HG02798 (cell line): ENCODE measurements around the gene CCL25.
"Not testable (repeated sequence)": the region's sequence is repeated elsewhere in the genome, so short reads cannot be mapped to it uniquely, and the experiment has no call there.

Experiments used
- ATAC-seq: cut with Tn5 transposase; IDR thresholded peaks from one replicate; pipeline ENCODE4 v1.9.1; 2021; ENCODE audit warnings: mild to moderate bottlenecking; ENCODE audit not compliant: unreplicated experiment, poor library complexity

CCL25 gene, protein sequence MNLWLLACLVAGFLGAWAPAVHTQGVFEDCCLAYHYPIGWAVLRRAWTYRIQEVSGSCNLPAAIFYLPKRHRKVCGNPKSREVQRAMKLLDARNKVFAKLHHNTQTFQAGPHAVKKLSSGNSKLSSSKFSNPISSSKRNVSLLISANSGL

DNA sequence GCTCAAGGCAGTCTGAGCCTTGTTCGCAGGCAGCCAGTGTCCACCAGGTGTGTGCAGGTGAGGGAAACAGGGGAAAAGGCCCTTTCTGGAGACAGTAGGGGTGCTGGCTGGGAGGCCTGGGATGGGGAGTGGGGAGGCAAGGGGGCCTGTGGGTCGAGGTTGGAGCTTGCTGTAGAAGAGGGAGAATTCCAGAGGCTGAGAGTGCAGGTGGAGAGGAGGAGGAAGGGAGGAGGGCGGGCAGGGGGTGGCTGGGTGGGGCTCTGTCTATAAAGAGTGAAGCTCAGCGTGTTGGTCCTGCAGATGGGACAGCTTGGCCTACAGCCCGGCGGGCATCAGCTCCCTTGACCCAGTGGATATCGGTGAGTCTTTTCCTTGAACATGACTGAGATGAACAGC is at the start of gene CCL25:
CCL25 (plus strand) TSS at position 297 of the 396 bp plus-strand sequence. CDS start 290 bp downstream, outside the sequence.
- no peak for ATAC-seq

DNA sequence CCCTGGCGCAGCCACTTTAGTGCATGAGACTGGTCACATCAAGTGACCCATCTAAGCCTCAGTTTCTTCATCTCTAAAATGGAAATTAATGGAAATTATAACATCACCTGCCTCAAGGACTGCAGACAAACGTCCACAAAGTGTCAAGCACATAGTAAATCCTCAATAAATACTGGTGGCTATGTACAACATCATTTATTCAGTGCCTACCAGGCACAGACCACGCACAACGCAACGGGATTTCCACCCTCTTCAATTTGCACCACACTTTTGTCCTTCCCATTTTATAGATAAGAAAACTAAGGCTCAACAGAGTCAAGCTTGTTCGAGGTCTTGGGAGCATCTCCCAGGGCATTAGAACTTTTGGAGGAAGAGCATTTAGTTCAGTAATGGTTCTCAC is 48.6 kb upstream of the CCL25 start:
- no peak for ATAC-seq

DNA sequence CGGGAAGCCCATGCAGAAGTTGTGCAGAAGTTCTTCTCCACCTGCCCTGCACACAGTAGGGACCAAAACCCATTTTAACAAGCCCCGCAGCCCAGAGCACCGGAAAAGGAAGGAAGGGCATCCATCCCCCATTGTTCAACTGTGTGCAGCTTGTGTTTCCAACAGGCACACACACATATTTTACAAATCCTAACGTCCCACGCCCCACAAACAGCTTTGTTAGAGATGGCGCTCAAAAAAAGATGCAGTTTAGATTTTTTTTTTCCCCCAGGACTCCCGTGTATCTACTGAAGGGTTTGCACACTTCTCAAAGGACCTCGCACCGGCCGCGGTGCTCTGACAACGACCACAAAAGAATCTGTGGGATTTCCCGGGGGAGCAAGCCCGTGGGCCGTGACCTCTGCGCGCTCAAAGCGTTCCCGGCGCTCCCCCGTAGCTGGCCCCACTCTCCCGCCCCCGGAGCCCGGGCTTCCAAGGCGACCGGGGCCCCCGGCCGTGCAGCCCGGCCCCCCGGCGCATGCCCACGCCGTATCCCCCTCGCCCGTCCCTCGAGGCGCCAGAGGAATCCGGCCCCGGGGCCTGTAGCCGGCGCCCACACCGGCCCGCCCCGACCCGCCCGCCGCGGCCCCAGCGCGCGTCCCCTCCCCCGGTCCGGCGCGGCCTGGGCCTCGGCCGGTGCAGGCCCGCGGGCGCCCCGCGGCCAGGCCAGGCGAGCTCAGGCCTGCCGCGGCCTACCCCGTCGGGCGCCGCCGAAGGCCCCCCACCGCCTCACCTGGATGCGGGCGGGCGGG is 47.6 kb upstream of the CCL25 start:
- peak; percentile 30 for ATAC-seq

DNA sequence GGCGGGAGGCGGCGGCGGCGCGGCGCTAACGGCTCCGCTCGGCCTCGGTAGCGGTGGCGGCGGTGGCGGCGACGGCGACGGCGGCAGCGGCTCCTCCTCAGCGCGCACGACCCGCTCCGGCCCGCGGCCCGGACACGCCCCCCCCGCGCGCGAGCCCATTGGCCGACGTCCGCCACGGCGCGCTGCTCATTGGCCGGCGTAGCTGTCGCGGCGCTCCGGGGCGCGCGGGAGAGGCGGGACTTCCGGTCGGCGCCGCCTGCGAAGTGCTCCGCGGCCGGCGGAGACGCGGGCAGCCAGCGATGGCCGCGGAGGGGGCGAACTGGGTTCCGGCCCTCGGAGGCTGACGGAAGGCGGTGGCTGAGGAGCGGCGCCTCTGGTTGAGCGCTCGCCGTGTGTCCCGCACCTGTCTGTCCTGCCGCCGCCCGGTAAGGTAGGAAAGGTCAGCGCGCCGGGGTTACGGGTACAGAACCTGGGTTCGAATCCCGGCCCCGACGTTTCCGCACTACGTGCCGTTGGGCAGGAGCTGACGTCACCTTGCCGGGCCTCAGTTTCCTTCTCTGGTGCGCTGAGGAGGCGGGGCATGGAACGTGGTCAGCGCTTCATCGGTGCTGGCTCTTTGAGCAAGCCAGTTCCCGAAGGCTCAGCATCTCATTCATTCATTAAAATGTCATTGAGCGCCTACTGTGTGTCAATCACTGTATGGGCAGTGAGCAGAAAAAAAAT is 46.9 kb upstream of the CCL25 start, which contains the start of gene ELAVL1:
ELAVL1 (minus strand) TSS at position 108 of the 723 bp plus-strand sequence. CDS start 13,826 bp downstream, outside the sequence.
- peak; percentile 86 for ATAC-seq

DNA sequence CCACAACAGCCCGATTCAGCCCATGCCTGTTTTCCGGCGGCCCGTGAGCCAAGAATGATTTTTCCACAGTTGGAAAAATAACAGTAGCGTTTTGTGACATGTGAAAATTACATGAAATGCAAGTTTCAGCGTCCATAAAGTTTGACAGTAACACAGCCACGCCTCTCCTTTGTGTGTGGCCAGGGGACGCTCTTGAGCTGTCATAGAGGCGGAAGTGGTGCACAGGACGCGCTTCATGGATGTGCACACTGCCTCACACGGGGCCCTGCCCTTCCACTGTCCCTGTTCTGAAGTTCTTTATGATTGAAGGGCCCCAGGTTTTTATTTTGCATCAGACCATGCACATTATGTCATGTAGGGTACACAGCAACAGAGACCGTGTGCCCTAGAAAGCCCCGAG is 34.8 kb upstream of the CCL25 start:
- ATAC-seq = no peak

DNA sequence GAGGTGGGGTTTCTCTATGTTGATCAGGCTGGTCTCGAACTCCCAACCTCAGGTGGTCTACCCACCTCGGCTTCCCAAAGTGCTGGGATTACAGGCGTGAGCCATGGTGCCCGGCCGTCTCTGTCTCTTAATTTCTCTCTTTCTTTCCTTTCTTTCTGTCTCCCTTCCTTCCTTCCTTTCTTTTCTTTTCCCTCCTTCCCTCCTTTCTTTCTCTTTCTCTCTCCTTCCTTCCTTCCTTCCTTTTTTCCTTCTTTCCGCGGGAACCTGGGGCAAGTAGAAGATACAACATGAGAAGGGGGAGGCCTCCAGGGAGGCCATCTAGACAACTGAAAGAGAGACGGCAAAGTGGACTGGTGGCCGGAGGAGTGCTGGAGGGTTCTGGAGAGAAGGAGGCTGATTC is 31.9 kb upstream of the CCL25 start:
- ATAC-seq = no peak

DNA sequence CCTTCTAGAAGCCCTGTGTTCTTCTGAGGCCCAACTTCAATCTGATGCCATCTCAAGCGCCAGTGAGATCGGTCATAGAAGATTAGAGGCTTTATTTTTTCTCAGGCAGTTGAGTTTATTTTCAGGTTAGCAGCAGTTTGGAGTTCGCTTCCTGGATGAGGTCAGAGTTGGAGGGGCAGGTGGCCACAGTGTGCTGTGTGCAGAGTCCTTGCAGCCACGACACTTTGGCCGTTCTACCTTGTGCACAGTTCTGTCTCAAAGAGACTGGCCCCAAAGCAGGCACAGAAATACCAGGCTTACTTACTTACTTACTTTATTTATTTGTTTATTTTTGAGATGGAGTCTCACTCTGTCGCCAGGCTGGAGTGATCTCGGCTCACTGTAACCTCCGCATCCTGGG is 31.2 kb upstream of the CCL25 start:
- no peak for ATAC-seq

DNA sequence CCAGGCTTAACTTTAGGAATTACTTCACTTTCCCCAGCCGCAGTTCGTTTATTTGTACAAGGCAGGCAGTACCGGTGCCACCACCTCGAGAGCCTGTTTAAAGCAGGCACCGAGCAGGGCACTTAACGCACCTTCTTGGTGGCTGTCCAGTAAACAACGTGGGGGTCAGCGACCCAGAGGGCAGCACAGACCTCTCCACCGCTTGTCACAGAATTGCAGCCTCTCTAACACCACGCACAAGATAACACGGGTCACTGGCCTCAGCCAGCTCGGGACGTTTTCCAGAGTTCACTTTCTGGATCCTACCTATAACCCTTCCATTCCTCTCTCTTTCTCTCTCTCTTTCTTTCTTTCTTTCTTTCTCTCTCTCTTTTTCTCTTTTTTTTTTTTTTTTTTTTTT is 30.3 kb upstream of the CCL25 start:
- ATAC-seq = no peak

DNA sequence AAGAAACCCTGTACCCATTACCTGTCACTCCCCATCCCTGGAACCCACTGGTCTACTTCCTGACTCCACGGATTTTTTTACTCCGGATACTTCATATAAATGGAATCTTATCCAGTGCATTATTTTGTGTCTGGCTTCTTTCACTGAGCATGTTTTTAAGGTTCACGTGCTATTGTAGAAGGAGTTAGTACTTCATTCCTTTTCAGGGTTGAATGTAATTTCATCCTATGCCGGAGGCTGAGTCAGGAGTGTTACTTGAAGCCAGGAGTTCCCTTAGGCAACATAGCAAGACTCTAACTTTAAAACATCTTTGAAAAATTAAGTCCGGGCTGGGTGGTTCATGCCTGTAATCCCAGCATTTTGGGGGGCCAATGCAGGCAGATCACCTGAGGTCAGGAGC is 29.2 kb upstream of the CCL25 start:
- ATAC-seq = no peak

DNA sequence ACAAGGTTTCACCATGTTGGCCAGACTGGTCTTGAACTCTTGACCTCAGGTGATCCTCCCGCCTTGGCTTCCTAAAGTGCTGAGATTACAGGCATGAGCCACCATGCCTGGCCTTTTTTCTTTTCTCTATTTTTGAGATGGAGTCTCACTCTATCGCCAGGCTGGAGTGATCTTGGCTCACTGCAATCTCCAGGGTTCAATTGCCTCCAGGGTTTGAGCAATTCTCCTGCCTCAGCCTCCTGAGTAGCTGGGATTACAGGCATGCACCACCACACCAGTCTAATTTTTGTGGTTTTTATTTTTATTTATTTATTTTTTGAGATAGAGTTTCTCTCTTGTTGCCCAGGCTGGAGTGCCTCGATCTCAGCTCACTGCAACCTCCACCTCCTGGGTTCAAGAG is 28.3 kb upstream of the CCL25 start:
- not testable (repeated sequence) for ATAC-seq

DNA sequence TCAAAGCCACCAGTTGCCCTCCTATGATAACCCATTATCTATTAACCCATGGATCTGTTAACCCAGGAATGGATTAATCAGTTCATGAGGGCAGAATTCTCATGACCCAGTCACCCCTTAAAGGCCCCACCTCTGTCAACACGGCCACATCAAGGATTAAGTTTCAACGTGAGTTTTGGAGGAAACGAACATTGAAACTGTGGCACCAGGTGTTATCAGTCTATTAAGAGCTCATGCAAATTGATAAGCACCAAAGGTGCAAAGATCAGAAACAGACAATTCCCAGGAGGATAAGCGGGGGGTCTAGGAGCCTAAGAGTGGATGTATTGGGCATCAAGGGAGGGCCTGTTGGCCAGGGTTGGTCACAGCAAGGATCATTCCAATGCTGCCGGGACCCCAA is 27.2 kb upstream of the CCL25 start:
- no peak for ATAC-seq

DNA sequence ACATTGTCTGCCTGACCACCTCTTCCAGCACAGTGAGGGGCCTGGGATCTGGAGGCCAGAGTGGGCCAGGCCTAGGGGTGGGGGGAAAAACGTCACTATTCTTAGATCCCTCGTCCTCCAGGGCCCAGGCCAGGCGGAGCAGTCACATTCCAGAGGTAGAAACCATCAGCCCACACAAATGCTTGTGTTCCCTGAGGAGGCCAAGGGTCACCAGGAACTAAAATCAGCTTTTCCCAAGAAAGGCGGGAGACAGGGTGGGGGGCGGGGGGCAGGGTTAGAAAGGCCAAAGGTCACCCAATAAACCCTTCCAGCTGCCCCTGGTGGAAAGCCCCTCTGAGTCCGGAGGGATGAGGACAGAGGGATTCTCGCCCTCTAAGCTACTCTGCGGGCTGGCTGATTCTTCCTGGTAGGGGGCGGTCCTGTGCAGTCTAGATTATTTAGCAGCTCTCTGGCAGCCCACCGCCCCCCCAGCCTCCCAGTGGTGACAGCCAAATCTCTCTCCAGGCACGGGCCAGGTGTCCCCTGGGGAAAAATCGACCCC is 23.5 kb upstream of the CCL25 start:
- no peak for ATAC-seq

DNA sequence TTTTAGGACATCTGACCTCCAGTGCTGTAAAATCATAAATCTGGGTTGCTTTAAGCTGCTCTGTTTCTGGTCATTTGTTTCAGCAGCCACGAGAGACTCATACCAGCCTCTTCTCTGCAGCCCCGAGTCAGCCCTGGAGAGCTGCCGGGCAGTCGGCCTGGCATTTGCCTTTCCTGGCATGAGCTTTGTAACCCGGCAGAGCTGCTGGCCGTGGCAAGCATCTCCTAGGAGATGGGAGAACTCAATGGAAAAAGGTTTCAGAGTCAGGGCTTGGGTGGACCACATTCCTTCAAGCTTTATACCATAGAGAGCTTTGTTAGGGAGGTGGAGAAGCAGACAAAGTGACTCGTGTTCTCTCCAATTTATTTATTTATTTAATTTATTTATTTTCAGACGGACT is 21.6 kb upstream of the CCL25 start:
- no peak for ATAC-seq

DNA sequence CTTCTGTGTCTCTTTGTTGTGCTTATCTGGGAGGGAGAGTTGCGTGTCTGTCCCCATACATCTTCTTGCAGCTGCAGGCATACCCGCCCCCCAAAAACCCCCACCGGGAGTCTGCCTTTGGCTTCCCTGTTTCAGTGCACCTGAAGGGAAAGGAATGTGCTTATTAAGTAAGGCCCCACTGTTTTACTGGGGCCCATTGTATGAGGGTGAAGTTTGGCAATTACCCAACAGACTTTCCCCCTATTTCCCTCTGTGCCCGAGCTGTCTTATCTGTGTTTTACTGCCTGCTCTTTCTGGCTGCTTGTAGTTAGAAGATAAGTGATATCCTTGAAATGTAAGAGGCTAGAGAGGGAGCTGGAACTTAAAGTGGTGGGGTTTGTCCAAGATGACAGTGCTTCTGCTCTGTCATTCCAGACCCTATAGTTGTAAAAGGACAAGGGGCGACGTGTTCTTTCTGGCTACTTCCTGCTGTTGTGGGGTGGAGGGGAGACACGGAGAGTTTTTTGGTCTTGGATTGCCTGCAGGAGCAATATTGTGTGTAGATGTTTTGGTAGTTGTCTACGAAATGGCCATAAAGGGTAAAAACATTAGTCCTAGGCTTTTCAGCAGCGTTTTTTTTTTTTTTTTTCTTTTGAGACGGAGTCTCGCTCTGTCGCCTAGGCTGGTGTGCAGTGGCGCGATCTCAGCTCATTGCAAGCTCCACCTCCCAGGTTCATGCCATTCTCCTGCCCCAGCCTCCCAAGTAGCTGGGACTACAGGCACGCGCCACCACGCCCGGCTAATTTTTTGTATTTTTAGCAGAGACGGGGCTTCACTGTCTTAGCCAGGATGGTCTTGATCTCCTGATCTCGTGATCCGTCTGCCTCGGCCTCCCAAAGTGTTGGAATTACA is 19.0 kb upstream of the CCL25 start:
- ATAC-seq = not testable (repeated sequence)

DNA sequence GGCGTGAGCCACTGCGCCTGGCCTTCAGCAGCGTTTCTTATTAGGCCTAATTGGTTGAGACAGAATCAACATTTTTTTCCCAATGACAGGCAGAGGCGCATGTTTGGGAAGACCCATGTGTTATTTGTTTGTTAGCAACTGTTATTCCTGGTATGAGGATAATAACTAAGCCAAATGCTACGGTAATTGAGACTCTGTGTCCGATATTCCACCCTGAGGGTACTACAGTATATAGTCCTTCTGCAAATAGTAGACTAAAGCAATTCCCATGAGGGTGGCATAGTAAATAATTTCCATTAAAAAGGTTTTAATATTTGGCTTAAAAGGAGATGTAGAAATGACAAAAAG is 18.4 kb upstream of the CCL25 start:
- no peak for ATAC-seq

DNA sequence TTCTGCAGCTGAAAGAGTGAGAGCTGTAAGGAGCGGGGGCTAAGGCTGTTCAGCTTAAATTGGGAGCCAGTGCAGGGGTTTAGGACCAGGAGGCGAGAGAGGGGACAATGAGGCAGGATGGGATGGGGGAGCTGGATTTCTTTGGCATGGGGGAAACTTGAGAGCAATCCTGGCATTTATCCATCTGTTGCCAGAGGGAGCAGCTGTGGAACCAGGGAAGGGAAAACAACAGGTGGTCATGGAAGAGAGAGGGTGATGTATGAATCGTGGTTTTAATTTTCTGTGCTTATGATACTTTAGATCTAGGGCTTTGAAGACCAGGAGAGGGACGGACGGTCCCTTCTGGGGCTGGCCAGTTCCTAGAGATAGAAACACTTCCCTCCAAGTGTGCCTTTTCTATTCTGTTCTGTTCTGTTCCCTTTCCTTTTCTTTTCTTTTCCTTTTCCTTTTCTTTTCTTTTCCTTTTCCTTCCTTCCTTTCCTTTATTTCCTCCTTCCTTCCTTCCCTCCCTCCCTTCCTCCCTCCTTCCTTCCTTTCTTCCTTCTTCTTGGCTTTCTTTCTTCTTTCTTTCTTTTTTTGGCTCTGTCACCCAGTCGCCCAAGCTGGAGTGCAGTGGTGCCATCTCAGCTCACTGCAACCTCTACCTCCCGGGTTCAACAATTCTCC is 16.0 kb upstream of the CCL25 start:
- no peak for ATAC-seq

DNA sequence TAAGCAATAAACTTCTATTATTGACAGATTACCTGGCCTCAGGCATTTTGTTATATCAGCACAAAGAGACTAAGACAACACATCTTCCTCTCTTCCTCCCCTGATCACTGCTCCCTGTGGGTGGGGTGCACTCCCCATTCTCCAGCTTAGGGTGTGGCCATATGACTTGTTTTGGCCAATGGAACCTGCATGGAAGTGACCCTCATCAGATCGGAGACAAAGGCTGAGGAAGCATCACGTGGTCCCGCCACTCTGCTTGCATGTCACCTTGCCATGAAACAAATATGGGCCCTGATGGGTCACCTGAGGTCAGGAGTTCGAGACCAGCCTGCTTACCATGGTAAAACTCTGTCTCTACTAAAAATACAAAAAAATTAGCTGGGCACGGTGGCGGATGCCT is 13.7 kb upstream of the CCL25 start:
- ATAC-seq = no peak

DNA sequence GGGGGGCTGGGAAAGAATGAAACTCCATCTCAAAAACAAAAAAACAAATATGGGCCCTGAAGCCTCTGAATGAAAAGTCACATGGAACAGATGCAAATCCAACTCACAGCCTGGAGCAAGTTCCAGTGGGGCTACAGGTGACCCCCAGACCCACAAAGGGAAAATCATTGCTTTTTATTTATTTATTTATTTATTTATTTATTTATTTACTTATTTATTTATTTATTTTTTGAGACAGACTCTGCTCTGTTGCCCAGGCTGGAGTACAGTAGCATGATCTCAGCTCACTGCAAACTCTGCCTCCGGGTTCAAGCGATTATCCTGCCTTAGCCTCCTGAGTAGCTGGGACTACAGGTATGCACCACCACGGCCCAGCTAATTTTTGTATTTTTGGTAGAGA is 13.3 kb upstream of the CCL25 start:
- ATAC-seq = no peak

DNA sequence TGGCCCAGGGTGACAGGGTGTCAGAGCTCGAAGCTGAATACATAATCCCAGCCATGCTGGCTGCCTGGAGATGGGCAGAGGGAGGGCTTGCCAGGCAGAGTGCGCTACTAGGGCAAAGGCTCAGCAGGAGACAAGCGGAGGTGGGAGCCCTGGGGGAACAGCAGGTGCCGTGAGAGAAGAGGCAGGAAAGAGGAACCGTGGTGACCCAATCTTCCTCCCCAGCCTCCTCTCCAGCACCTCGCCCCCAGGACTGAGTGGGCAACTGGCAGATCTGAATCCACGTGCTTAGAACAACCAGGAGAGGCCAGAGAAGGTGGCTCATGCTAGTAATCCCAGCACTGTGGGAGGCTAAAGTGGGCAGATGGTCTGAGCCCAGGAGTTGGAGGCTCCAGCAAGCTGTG is 11.0 kb upstream of the CCL25 start:
- no peak for ATAC-seq

DNA sequence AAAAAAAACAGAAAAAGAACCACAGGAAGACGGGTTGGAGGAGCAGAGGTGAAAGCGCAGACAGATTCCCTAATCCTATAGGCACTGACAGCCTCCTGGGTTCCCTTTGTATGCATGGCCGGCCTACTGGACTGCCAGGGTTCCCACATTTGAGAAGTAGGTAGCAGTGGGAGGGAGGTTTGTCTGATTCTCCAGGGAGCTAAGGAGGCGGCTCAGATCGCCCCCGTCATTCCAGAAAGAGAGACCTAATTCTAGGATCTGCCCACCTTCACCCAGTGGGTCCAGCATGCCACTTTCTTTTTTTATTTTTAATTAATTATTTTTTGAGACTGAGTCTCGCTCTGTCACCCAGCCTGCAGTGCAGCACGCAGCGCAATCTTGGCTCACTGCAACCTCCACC is 9.7 kb upstream of the CCL25 start:
- ATAC-seq = no peak
